Measurements from ENCODE around the gene EIF4B.

Gene EIF4B

DNA sequence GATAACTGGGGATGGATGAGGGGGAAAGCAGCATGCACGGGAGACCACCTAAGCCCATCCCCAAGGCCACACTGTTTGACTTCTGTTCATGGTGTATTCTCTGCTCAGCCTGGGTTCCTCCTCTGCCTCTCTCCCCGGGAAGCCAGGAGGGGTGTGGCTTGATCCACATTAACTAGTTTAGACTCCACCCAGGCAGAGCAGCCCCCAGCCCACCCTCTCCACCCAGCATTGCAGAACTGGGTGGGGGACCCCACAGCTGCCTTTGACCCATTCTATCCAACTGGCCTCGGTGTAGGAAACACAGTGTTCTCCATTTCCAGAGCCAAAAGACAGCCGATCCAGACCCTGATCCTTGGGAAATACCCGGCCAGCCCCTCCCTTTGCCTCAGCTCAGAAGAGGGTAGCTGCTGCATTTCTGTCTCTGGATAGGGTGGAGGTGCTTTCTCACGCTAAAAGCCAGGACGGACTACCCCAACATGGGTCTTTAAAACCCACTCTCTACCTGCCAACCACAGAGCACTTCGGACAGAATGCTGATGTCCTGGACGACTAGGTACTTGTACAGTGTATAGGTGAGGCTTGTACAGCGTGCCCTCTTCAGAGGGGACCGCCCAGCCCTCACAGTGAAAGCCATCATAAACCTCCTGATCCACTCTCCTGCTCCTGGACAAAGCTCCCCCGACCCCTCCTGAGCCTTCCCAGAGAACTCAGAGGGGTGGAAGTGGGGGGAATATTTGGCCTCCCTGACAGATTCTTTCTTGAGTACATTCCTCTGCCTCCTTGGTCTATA, 63.6 kb downstream of the EIF4B start:
- no peak for DNase-seq (ENCODE audit: low read depth in 2 of 2)

DNA sequence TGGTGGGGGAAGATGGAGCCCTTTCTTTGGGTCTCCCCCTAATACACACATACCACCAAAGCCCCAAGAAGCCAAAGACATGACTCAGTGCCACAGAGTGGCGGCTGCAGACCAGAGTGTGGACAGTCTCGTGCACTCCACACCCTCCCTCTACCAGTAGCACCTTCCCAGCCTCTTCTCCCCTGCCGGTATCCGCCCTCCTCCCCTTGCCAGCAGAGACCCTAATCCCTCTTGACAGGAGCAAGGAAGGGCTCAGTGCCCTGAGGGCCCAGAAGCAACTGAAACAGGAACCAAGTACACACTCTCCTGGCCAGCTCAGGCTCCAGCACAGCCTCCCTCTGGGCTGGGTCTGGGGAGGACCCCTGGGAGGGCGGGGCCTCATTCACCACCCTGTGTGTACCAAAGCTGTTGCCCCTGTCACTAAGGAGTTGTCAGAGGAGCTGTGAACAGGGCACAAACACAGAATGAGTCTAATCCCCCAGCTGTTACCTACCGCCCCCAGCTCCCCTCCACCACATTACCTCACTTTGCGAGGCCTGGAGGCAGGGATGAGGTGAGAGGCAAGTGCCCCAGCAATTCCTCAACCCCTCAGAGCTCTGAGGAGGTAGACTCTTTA, 64.7 kb downstream of the EIF4B start:
- DNase-seq (ENCODE audit: low read depth in 2 of 2): no peak

DNA sequence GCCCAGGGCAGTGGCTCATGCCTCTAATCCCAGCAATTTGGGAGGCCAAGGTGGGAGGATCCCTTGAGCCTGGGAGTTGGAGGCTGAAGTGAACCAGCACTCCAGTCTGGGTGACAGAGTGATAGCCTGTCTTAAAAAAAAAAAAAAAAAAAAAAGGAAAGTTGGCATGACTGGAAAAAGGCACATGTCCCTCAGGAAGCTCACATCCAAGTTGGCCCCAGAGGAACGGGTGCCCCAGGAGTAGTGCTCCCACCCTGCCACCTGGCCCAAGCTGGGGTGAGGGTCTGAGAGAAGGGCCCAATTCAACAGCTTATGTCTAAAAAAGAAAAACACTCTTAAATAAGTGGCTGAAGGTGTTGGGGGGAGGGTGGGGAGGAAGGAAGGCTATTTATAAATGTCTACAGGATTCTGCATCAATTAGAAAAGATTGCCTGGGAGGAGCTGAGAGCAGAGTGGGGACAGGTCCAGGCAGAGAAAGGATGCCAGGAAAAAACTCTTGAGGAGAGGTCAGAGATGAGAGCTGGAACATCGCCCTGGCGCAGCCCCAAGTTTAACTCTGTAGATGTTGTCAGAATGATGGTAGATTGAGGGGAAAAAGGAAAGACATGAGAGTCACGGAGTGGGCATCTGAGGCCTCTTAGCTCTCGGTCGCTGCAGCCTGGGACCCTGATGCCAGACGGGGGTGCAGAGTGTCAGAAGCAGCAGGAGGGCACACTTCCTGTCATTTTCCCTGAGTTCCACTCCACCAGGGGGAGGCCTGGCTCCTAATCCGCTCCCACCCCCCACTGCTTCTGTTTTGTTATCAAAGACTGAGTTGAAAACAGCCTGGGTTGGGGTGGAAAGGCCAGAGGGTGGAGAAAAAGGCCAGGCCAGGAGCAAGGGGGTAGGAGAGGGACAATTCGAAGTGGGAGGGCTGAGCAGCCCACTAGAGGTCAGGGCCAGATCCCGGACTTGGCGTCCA, 65.6 kb downstream of the EIF4B start:
- DNase-seq (ENCODE audit: low read depth in 2 of 2): no peak

DNA sequence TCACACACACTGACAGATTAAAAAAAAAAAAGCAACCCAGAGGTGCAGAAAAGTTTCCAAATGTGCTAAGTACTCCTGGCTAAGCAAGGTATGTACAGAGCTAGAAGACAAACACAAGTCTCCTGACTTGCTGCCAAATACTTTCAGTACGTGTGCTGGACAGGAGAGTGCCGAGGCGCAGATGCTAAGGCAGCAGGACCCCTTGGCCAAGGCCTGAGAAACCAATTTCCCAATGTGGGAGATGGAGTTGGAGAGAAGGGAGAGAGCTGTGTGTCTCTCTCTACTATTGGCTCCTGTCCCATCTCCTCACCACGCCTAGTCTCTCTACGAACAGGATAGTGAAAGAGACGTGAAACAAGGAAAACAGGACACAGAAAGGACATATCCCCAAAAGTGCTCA, 67.6 kb downstream of the EIF4B start:
- DNase-seq (ENCODE audit: low read depth in 2 of 2): no peak

DNA sequence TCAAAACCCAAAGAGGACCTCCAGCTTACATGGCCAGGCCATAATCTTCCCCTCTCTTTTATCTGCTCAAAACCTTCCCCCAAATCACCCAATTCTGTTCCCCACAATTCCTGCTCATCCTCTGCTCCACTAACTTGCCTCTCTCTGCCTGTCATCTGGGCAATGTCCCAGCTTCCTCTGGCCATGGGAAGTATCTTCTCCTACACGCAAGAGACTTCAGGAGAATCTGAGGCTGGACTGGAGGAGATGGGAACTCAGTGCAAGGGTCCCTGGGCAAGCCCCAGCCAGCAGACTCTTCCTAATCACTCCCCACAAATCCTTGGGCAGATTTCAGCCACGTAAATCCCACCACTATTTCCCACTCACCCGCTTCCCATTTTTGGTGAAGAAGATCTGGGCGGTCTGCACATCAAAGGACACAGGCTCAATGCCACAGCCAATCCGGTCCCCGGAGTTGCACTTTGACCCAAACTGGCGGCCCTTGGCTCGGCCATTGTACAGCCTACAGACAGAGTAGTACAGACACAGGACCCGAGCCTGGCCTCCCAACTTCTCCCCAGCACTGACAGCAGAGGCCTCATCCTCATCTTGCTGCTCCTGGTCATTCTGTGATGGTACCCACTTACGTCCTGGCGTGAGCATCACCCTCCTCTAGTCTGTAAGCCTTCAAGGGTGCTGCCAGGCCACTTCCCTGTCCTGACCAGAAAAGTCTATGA, 68.2 kb downstream of the EIF4B start:
- DNase-seq (ENCODE audit: low read depth in 2 of 2): no peak

DNA sequence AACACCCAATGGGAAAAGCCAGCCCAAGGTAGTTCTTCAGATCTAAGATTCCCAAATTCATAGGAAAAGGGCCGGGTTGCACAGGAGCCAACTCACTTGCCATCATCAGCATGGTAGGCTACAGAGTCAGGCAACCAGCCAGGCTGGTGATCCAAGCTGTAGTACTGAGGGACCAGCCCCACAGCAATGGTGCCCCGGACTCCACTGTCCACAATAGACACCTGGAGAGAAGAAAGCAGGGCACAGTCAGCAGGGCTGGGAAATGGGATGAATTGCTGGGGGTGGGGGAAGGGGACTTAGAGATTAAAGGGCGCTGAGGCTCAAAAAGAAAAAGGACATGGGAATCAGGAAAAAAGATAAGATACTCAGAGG, 68.7 kb downstream of the EIF4B start:
- DNase-seq (ENCODE audit: low read depth in 2 of 2): no peak

DNA sequence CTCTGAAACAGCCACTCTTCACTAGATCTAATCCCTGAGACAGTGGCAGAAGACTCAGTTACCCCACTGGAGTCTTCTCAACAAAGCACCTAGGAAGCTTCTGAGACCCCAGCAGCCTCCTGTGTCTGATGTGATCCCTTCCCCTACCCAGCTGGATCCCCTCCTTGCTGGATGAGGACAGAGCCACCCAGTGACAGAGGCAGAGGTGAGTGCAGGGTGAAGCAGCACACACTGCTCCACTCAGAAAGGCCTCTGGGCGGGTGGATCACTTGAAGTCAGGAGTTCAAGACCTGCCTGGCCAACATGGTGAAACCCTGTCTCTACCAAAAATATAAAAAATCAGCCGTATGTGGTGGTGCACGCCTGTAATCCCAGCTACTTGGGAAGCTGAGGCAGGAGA, 70.2 kb downstream of the EIF4B start:
- DNase-seq (ENCODE audit: low read depth in 2 of 2): no peak

DNA sequence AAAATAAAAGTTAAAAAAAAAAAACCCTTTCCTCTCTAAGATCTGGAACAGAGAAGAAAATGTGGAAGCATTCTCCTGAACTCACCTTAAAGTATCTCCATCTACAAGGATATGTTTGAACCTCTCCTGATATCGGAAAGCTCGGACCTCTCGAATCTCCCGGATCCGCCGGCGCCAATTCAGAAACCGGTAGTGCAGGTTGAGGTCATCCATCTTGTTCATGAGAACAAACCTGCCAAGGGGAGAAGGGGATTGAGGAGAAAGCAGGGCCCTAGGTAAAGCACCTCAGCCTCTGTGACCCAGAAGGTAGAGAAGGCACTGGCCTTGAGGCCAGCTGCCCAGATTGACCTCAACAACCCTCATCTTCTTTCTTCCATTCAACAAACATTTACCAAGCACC, 70.8 kb downstream of the EIF4B start:
- DNase-seq (ENCODE audit: low read depth in 2 of 2): no peak

DNA sequence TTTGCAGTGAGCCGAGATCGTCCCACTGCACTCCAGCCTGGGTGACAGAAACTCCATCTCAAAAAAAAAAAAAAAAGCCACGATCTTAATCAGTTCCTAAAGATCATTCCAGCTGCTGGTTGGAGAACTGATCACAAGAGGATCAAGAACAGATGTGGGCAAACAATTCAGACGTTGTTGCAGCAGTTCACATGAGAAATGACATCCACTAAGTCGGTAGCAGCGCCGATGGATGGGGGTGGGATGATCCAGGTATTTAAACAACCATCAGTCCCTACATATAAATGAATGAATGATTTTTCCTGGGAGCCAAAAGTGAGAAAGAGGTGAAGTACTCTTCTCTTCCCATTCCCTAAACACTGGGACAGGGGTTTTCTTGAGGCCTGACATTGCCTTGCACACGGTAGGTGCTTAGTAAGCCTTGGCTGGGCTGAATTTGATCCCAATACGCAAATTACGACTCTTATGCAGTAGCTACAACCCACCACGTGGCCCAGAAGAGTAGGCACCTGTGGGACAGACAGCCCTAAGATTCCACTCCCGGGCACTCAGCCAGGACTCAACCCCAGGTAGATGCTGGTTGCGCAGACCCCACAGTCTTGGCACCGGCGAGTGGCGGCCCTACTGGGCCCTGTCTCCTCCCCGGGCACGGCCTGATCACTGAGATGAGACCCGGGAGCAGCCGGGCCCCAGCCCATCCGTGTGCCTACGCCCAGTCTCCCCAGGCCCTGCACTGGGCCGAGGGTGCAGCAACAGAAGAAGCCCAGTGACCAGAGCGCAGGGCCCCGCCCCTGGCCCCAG, 72.4 kb downstream of the EIF4B start:
- DNase-seq (ENCODE audit: low read depth in 2 of 2): no peak

DNA sequence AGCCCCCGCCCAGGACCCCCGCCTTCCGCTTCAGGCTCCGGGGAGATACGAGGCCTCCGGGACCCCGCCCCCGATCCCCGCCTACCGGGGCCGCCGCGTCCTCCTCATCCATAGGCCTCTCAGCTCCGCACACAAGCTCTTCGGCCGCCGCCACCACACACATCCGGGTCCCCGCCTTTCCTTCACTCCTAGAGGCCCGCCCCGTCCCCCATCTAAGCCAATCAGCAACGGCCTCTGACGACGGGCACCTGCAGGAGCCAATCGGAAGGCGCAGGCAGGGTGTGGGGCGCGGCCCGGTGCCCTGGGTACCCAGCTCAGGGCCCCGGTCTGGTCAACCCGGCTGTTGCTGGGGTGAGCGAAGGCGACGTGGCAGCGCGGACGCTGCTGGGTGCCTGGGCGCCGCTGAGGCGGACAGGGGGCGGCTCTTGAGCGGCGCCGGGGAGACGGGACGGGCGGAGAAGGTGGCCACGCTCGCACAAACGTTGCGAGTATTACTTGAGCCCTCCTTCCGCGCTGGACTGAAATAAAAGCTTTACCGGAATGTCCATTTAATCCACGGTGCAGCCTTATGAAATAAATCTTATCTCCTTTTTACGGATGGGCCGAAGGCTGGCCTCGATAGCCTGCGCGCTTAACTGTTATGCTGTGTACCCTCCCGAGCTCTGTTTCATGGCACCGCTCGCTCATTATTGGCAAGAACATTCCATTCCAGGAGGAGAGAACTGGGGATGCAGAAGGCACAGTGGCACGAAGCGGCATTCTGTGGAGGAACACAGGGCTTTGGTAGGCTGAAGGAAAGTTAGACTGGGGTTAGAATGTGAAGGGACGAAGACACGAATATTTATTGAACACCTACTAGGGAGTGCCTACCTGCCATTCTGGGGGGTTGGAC, 73.2 kb downstream of the EIF4B start, which contains the start of gene SPRYD3:
TSS of gene SPRYD3 (minus strand) at position 165 of the 892 bp plus-strand sequence. CDS start at position 108, 57 bp downstream.
- DNase-seq (ENCODE audit: low read depth in 2 of 2): peak; percentile 92 to 95

DNA sequence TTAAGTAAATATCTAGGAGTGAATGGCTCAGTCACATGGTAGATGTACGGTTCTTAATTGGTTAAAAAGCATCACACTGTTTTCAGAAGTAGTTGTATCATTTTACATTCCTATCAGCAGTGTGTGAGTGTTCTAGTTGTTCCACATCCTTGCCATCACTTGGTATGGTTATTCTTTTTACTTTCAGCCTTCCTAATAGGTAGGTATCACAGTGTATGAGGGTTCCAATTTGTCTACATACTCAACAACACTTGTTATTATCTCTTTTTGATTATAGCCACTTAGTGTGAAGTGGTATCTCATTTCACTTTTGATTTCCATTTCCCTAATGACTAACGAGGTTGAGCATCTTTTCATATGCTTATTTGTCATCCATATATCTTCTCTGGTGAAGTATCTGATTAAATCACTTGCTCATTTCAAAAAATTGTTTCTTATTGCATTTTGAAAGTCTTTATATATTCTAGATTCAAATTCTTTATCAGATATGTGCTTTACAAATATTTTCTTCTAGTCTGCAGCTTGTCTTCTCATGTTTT, 76.5 kb downstream of the EIF4B start:
- DNase-seq (ENCODE audit: low read depth in 2 of 2): no peak

DNA sequence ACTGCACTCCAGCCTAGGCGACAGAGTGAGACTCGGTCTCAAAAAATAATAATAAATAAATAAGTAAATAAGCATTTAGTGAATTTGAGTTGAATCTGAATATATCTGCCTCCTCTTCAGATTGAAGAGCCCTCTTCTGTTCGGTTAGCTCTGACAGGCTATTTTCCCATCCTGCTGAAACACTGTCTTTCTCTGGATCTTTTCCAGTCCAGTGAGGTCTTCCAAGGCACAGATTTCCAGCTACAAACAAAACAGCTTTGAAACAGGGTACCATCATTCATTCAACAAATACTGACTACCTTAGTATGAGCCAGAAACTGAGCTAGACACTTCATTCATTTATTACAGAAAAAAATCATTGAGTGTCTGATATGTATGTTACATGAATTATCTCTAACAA, 80.1 kb downstream of the EIF4B start:
- DNase-seq (ENCODE audit: low read depth in 2 of 2): no peak

DNA sequence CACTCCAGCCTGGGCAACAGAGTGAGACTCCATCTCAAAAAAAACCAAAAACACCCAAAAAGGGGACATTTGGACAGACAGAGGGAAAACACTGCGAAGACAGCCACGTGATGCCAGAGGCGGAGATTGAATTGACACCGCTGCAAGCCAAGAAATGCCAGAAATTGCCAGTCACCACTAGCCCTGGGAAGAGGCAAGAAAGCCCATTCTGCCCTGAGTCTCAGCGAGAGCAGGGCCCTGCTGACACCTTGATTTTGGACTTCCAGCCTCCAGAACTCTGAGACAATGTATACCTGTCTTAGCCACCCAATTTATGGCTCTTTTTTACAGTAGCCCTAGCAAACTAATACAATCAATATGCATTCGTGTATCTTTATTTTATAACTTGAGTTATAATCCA, 83.8 kb downstream of the EIF4B start:
- no peak for DNase-seq (ENCODE audit: low read depth in 2 of 2)

DNA sequence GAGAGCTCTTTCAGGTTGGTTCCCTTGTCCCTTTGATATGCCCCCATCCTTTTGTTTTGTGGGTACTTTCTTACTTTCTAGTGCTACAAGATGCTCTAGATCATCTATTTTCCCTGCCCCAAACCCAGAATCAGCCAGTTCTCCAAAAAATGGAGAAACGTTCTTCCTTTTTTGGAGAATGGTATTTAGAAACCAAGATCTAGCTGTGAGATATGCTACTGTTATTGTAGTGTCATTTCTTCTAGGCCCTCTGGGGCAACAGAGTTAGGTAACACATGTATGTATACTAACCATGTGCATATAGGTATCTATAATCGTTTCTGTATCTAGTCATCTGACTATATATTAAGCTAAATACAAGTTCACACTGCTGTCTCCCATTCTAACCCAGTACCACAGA, 84.3 kb downstream of the EIF4B start:
- DNase-seq (ENCODE audit: low read depth in 2 of 2): no peak

DNA sequence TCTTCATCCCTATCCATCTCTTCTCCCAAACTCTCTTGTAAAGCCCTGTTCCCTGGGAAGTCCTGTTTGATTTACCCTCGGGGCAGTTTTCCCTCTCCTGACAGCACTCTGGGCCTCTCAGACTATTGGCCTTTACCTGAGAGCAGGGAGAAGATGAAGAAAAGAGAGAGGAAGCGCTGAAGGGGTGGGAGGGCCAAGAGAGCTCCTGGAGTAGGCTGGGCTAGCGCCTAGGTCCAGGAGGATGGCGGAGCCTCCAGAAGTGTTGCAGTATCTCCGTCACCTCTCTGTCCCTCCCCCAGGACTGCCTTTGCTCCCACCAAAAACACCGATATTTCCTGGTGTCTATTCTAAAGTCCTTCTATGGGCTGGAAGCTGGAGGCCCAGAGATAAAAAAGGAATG, 85.5 kb downstream of the EIF4B start:
- no peak for DNase-seq (ENCODE audit: low read depth in 2 of 2)

All from stimulated activated CD4-positive, alpha-beta T cell treated with anti-CD3 and anti-CD28 coated beads, Interleukin-15, amount 100 ng/mL, for 48 hours (primary cell).